Fibroblast of skin of back (primary cell): ENCODE results near the gene EMP1. TPM values are rescaled to one million over a fixed set of nuclear protein-coding genes. Genes with fewer than 3 reads are reported as not detected.

ENCODE experiments used
- DNase-seq: peaks from one replicate; pipeline ENCODE4 v3.0.0-alpha.2; 2013
- polyA plus RNA-seq, 2 experiments: library from polyadenylated mRNA; unstranded; fragments of 120-200 nt; gene quantifications; one replicate each; pipeline ENCODE4 v1.2.1, GENCODE V29; 2013; ENCODE audit not compliant: insufficient read length in 2 of 2

The EMP1 gene, protein sequence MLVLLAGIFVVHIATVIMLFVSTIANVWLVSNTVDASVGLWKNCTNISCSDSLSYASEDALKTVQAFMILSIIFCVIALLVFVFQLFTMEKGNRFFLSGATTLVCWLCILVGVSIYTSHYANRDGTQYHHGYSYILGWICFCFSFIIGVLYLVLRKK
- polyA plus RNA-seq (2013, experiment 1 of 2; ENCODE audit: insufficient read length): 217 TPM
- 112 TPM for polyA plus RNA-seq (2013, experiment 2 of 2; ENCODE audit: insufficient read length)

DNA sequence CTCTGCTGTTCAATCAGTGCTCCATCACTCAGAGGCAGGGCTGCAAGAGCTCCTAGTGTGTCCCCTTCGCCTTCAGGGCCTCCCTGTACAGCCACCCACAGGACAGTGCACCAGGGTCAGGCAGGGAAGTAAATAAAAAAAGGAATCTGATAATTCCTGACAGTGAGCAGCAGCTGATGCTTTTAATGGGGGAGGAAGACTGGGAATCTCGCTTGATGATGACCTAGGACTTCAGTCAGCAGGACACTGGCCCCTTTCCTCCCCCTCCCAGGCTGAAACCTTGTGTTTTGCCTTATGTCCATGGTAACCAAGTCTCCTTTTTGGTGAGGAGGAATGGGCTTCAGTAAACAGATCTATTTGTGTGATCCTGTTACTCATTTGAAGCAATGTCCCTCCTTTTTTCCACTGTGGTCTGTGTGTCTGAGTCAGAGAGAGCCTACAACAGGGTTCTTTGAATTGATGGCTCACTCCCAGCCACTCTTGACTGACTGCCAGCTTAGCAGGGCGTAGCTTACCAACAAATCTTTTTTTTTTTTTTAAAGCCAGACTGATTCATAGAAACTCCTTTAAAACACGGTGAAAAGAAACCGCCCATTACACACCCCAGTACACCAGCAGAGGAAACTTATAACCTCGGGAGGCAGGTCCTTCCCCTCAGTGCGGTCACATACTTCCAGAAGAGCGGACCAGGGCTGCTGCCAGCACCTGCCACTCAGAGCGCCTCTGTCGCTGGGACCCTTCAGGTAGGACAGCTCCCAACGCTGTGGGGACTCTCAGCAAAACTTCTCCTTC is at the start of gene EMP1:
Gene EMP1 (plus strand): TSS at position 597 of the 792 bp plus-strand sequence. CDS start 14,785 bp downstream, outside the sequence.
- DNase-seq: peak; percentile 100

DNA sequence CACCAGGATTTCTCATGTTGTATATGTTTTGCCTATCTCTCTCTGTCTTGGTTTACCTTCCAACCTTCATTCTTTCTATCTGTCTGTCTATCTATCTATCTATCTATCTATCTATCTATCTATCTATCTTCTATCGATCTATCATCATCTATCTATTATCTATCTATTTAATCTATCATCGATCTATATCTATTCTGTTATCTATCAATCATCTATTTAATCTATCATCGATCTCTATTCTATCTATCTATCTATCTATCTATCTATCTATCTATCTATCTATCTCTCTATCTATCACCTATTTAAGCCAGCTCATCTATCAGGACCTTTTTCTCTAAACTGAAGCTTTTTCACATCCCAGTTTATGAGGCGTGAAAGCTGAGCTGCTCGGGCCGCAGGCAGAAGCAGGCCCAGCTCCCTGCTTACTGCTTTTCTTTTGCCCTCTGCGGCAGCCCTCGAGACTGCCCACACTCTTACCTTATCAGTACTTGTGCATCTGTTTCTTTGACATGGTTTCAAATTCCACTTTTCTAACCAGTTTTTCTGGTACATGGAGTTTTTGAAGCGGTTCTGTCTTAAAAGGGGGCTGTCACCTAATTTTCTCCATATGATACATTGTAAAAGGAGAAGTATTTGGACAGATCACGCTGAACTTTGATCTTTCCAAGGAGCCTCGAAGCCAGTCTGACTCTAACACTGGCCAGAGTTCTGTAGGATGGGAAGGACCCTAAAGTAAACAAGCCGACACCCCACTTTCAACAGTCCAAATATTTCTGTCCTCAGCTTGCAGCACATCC is 48.6 kb upstream of the EMP1 start:
- no peak for DNase-seq

DNA sequence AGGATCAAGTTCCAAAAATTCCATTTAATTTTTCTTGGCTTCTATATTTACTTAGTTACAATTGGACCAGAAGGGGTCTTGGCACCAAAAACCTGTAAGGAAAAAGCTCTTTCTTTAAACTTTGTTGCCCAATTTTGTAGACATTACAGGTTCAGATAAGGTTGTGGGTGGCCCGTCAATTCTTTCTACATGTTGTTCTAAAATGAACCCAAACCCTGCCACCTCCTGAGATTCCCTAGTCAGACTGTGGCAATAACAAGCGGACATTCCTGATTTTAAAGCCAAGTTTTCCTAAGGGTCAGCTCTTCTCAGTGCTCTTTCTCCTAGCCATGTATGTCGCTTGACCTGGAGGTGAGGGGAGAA is 48.1 kb upstream of the EMP1 start:
- no peak for DNase-seq

DNA sequence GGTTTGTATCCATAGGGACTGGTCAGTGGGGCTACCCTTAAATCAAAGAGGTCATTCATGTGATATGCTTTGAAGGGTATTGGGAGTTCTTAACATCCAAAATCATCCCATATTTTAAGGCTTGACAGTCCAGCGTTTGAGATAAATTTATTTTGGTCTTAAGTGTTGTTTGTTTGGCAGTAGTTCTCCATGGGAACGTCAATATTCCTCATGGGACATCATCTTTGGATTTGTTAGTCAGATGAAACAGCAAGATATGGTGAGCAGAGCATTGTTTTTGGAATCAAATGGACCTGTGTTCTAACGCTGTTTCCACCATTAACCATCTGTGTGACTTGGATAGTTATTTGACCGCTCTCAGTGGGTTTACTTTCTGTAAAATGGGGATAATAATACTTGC is 47.1 kb upstream of the EMP1 start:
- DNase-seq: no peak

DNA sequence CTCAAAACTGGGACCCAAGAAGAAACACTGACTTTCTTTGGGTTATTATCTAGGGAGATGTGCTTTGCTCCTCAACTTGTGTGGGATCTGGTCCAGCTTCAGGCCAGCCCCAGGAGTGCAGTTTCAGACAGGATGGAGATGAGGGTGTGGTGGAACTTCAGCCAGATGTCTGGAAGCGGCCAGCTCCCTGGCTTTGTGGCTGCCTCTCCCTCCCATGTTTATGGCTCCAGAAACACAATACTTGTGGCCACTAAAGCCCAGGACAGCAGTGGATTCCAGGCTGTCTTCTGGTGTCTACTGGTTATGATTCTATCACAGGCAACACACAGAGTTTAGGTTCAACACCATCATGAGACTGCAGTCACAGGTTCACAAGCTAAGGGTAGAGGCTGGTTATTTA is 44.2 kb upstream of the EMP1 start:
- DNase-seq: no peak

DNA sequence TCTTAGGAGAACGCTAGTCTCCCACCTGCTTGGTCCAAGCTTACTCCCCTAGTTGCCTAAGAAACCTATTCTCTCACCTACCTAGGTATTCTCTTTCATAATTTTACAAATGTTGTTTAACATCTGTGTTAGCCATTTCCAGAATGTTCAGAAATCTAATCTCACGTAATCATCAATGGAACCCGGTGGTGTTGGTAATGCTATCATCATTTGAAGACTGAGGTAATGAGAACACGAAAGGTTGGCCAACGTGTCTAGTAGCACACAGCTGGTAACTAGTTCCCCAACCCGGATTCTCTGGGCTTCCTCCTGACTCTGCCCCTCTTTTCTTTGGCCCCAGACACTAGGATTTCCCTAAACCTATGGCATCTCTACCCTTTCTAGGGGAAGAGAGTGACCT is 43.8 kb upstream of the EMP1 start:
- DNase-seq: no peak

DNA sequence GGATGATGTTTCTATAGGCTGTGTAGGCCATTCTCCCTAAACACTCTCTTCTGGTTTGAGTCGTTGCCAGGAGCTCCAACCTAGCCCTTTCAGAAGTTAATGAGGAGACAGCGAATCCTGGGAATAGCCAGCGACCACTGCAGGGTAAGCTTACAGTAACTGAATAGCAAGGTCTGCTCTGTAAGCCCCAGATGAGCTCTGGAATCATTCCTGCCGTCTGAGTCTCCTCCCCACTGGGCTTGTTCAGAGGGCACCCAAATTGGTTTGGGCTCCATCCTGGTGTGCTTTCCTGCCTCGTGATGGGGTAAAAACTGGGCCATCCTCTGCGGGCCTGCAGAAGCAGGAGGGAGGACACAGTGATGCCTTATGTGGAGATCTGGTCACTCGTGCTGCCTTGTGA is 43.3 kb upstream of the EMP1 start:
- no peak for DNase-seq

DNA sequence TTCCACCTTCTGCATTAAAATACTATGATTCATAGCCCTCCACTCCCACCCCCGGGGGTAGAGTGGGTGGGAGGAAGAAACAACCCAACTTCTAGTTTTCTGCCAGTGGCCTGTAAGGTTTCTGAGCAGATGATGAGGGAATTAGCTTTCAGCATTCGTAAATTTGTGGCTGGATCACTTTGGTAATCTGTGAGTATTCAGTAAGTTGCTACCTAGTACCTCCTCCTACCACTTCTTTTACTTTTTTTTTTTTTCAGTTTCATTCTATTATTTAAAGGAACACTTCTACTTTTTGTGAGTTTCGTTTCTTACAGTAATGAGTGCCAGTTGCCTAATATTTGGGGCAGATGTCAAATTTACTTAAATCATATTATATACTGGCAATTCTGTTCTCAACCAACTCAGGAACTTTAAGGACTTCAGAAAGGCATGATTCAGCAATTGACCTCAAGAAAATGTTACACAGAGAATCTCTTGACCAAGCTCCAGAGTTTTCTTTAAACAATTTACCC is 42.4 kb upstream of the EMP1 start:
- DNase-seq: no peak

DNA sequence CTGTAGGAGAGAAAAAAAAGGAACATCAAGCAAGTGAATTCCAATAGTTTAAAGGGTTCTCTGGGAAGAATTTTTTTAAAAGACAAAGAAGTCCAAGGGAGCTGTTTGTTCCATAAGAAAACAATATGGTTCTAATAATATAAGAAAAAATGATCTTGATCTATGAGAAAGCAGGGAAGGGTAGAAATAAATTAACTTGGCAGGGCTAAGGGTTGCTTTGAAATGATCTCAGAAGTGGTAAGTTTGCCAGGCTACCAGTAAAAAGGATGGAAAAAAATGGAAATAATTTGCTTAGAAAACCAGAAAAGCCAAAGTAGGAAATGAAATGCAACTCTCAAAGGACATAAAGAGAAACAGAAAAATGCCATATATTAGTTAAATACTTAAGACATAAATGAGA is 41.7 kb upstream of the EMP1 start:
- no peak for DNase-seq

DNA sequence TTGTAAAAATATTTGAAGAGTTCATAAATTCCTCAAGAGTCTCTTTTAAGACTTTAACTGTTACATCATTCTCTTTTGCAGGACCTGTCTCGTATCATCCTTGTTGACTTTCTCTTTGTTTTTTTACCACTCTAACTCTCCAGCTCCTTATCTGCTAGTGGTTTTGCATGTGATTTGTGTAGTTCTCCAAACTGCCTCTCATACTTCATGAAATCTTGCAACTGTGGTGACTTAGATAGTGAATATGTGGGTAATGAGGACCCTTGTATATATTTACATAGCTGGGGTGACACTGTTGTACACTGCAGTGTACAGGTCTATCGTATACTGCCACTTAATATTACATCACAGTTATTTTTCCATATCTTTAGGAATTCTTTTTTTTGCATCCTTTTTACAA is 40.2 kb upstream of the EMP1 start:
- DNase-seq: no peak

DNA sequence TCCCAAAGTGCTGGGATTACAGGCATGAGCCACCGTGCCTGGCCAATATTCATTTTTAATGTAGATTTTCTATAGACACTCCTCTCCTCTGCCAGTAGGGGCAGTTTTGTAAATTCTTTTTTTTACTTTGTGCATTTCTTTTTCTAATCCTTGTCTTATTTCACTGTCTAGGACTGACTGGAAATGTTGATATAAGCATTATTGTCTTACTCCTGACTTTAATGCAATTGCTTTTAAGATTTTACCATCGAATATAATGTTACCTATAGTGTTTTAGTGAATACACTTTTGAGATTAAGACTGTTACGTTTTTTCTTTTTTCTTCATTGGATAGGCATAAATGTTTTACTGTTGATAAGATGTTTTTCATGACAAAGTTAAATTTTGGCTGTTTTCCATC is 35.4 kb upstream of the EMP1 start:
- no peak for DNase-seq

DNA sequence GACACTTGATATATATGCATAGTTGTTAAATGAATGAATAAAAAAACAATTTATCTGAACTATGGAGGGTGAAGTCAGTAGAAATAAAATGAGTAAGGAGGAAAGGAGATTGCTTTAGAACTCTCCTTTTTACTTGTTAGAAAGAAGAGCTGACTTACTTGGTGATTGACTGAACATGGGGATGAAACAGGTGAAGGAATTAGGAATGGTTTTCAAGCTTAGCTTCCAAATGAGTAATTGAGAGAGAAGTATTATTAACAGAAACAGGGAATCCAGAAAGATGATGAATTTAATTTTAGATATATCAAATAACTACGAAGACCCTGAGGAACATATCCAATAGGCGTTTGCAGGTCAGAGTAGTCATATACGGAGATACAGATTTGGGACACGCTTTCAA is 33.6 kb upstream of the EMP1 start:
- no peak for DNase-seq

DNA sequence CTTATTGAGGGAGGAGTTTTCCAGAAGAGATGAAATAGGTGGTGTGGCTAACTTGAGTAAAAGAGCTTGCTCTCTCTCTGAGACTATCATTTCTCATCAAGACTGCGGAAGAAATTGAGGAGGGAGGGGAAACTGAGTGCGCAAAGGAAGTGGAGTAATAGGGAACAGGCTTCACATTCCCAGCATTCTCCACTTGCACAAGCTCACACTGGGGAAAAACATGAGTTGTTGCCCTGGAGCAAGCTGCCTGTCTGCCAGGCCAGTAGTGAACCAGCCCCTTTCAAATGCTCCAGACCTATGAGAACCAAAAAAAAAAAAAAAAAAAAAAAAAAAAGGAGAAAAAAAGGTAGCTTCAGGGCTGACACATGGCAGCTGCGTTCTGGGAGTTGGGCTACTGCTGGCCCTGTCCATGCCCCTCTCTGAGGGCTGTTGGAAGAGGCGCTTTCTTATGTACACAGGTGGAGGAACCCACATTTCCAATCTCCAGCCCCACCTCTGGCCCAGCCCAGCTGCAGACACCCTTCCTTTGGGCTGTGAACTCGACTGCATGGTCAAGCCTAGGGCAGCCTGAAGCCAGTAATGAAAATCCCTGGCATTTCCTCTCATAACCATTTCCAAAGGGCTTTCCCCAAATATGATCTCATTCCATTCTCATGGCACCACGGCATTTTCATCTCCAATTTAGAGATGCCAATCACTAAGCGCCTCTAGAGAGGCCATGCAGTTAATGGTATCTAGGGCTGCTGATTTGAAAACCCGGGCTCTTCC is 32.5 kb upstream of the EMP1 start:
- no peak for DNase-seq

DNA sequence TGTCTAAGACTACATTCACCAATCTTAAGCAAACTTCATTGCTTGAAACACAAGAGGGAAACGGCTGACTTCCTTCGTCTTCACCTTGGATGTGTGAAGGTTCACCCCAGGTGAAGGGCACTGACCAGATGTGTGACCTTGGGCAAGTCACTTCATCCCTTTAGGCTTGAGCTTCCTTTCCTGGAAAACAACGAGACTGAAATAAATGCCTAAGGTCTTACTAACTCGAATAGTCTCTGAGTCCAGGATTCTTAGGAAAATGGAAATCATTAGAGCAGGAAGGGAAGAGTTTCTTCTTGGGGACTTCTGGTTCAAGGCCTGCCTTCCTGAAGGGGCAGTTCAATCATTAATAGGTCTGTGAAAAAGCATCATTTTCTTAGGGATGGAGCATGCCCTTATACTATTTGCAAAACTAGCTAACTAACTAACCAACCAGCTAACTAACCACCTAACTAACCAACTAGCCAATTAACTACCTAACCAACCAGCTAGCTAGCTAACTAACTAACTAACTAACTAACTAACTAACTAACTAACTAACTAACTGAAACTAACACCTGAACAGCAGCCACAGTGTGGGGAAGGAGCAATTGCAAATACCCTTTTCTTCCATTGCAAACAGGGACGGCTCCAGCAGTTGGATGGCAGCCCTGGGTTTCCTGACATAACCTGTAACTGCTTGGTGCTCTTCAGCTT is 31.5 kb upstream of the EMP1 start:
- DNase-seq: no peak

DNA sequence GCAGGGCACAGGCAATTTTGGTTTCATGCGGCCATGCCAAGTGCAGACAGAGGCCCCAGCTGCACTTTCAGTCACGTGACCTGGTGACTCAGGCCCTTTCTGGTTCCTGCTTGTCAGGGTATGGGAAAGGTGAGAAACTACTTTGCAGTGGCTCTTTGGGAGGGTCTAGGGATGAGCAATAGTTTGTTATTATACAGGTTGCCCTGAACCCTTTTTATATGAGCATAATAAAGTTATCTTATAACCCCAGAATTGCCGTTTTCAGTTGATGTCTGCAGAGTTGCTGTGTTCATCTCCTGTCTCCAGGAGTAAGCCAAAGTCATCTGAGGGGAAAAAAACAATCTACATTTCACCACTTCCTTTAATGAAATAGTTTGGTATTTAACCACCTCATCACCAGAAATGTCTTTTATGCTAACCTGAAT is 30.9 kb upstream of the EMP1 start:
- DNase-seq: no peak

DNA sequence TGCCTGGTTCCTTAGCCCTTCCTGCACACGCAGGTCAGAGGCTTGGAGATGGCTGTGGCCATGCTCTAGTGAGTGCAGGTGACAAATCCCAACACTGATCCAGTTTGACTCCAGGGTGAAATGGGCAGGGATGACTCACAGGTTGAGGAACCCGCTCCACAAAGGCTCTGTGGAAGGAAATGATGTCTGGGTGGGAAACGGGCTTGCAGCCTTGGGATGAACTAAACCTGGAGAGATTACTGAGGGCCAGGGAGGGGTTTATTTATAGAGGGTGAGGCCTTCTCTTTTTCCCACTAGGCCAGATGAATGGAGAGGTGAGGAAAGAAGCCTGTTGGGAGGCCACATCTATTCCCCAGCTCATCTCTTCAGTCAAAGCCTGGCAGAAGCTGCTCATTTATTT is 29.3 kb upstream of the EMP1 start:
- no peak for DNase-seq

DNA sequence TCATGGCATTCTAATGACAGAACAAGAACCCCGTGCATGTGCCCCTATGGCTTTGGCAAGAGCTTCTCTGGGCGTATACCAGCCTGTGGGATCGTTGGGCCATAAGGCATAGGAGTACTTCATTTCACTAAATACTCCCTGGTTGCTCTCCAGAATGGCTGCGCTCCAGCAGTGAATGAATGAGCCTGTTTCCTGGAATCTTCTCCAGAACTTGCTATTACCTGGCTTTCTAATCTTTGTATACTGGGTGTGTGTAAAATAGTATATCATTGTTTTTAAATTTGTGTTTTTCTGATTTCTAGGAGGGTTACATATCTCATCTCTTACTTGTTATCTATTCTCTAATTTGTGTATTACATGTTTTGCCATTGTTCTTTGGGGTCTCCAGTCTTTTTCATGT is 28.6 kb upstream of the EMP1 start:
- DNase-seq: no peak

DNA sequence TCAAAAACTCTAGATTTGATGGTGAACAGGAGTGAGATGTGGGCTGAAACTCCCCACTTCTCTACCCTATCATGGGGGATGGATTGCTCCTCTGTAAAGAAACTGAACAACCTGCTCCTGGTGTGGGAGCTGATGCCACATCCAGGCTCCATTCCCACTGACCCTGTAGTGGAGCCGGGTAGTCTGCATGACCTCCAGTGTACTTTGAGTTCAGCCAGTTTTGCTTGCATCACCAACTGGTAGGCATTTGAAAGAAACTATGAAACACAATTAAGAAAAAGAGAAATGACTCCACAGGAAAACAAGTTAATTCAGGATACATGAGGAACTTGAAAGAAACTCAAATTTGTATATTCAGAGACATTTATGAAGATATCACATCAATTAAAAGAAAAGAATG is 27.3 kb upstream of the EMP1 start:
- no peak for DNase-seq

DNA sequence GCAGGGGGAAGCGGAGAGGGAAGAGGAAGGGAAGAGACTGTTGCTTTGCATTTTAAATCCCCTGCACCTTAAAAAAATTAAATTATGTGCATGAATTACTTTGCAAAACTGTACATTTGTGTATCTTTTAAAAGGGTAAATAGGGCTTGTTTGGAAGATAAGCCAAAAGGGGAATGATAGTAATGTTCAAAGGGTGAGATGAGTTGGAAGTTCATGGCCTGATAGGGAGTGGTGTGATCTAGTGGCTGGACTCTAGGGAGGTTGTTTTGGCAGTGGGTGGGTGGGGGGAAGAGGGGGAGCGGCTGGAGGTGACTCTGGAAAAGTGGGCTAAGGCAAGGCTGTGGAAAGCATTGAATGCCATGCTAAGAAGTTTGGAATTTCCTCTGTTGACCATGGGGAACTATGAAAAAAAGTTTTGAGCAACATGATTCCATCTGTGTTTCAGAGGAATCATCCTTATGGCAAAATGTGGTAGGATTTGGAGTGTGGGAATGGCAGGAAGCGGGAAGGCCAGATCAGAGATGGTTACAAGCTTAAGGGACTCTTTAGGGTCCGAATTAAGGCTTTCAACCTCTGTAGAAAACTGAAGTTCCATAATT is 25.5 kb upstream of the EMP1 start:
- peak; percentile 83 for DNase-seq

DNA sequence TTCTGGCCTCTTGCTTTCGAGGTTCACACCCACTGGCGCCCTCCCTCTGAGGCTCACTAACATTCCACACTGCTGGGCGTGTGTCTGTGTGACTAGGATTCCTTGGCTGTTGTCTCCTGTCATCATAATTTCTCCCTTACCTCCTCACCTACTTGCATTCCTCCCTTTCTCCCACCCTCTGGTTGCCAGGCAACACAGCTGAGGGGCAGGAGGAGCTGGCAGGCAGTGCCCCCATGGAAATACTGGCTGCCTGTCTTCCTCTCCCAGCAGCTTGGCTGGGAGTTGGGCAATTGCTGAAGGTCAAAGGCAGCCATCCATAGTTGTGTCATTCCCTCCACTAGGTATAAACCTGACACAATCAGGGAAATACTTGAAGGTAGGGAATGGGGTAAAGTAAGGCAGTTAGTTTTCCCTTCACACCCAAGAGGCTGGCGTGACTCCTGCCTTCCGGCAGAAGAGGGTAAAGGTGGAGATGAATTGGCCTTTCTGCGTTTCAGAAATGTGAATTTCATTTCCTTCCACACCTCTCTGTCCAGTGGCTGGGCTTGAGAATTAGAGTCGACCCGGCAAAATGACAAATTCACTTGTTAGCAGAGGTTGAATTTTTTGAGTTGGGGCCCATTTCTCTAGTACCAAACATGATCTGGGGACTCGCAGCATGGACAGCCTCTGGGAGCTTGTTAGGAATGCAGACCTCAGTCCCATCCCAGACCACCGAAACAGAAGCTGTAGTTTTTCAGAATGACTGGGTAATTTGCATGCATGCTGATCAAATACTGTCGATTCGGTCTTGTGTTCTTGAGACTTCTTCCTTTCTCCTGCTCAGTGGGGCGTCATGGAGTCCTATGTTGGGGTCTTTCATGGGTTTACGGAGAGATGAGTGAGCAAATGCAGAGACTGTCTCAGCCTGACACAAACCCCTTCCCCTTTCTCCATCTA is 24.3 kb upstream of the EMP1 start:
- DNase-seq: peak; percentile 86
